K562 (cell line): ENCODE results near the gene HDAC10. TPM values are rescaled to one million over a fixed set of nuclear protein-coding genes. Genes with fewer than 3 reads are reported as not detected.

Source experiments
- ATAC-seq: fragments of 200-7000 bp; cut with Tn5 transposase; 3 replicates; pipeline ENCODE4 v1.9.1; 2020; ENCODE audit warnings: moderate library complexity
- BruUV-seq: library from RNA; stranded (reverse); fragments of 400-500 nt; replicated peaks from 2 replicates; lab custom pipeline; 2021; lab: Mats Ljungman, UMichigan
- CTCF ChIA-PET: fragments of 300-600 bp; formaldehyde crosslinking; extraction: SDS; loops from one replicate; lab custom pipeline; 2021; ENCODE audit warnings: low intra/inter-chr PET ratio; lab: Yijun Ruan, JAX
- POLR2A ChIA-PET: fragments of 300-600, 350-650 bp; sonication (Branson Sonifier 250); formaldehyde crosslinking; extraction: SDS; loops from one replicate; lab custom pipeline; 2021; ENCODE audit warnings: antibody characterized with exemption, inconsistent platforms; lab: Yijun Ruan, JAX
- DNase-seq, 4 experiments: peaks; one replicate each; pipeline versions ENCODE4 v3.0.0 to v3.0.0-alpha.2; 2011 to 2018; ENCODE audit warnings: low spot score in 3 of 4, mixed read lengths in 3 of 4; ENCODE audit errors: extremely low read depth in 1 of 4
- FAIRE-seq: peaks from 2 replicates; lab custom pipeline; 2011; peaks lifted over from hg19 to GRCh38; lab: Jason Lieb, UNC
- H2AFZ ChIP-seq: 2 replicates; pipeline ENCODE4 v1.6.0; 2011; ENCODE audit warnings: low read depth, low read length, control low read depth, inconsistent platforms
- H3K27ac ChIP-seq: fragments of 200-600 bp; 3 replicates; pipeline ENCODE4 v1.8.0; 2011; ENCODE audit warnings: low read depth, mild to moderate bottlenecking, control low read depth, inconsistent platforms, low read length, moderate library complexity, mixed read lengths; ENCODE audit errors: extremely low read depth
- H3K27me3 ChIP-seq, 2 experiments: fragments of 300-600 bp in 1 of 2; 2 replicates in 1 of 2; 3 replicates in 1 of 2; pipeline versions ENCODE4 v1.6.0 to v1.8.0; 2011; ENCODE audit warnings: inconsistent platforms in 2 of 2, low read length in 2 of 2, mild to moderate bottlenecking in 1 of 2, mixed read lengths in 1 of 2, moderate library complexity in 1 of 2; ENCODE audit not compliant: control insufficient read depth in 2 of 2, insufficient read depth in 2 of 2
- H3K36me3 ChIP-seq: fragments of 300-600 bp; 3 replicates; pipeline ENCODE4 v1.8.0; 2011; ENCODE audit warnings: mild to moderate bottlenecking, low read length, inconsistent platforms; ENCODE audit not compliant: control insufficient read depth, insufficient read depth
- H3K4me1 ChIP-seq, 2 experiments: fragments of 200-600 bp in 1 of 2; replicated peaks in 1 of 2; 2 replicates in 1 of 2; 3 replicates in 1 of 2; pipeline versions ENCODE4 v1.5.1 to v1.8.0; 2011; ENCODE audit warnings: inconsistent platforms in 2 of 2, low read length in 2 of 2, mild to moderate bottlenecking in 1 of 2, mixed read lengths in 1 of 2, moderate library complexity in 1 of 2; ENCODE audit not compliant: control insufficient read depth in 2 of 2, insufficient read depth in 2 of 2
- H3K4me2 ChIP-seq: 2 replicates; pipeline ENCODE4 v1.6.1; 2011; ENCODE audit warnings: low read length, control low read depth, inconsistent platforms, mixed read lengths; ENCODE audit not compliant: insufficient read depth
- H3K4me3 ChIP-seq: fragments of 200-600 bp; sonication (generic), shearing (Covaris generic); 2 replicates; pipeline ENCODE4 v1.5.1; 2016; ENCODE audit warnings: control low read depth, inconsistent platforms
- H3K79me2 ChIP-seq: fragments of 200-600 bp; 3 replicates; pipeline ENCODE4 v1.8.0; 2011; ENCODE audit warnings: low read length, inconsistent platforms; ENCODE audit not compliant: control insufficient read depth, insufficient read depth
- H3K9ac ChIP-seq, 2 experiments: 2 replicates each; pipeline versions ENCODE4 v1.6.0 to v1.6.1; 2011; ENCODE audit warnings: low read depth in 2 of 2, low read length in 2 of 2, control low read depth in 1 of 2, inconsistent platforms in 1 of 2, mild to moderate bottlenecking in 1 of 2, mixed read lengths in 1 of 2; ENCODE audit not compliant: insufficient read depth in 1 of 2
- H3K9me1 ChIP-seq: one replicate; pipeline ENCODE4 v1.6.0; 2011; ENCODE audit warnings: inconsistent platforms, mild to moderate bottlenecking, low read length, moderate library complexity; ENCODE audit not compliant: control insufficient read depth, insufficient read depth
- H3K9me3 ChIP-seq: replicated peaks from 2 replicates; pipeline ENCODE4 v1.5.1; 2011; ENCODE audit warnings: low read depth, low read length, inconsistent platforms; ENCODE audit not compliant: control insufficient read depth, insufficient read depth
- H4K20me1 ChIP-seq: replicated peaks from 2 replicates; pipeline ENCODE4 v1.6.1; 2011; ENCODE audit warnings: low read length, inconsistent platforms, mixed read lengths; ENCODE audit not compliant: control insufficient read depth, insufficient read depth
- FOSL1 ChIP-seq: fragments of 200-800 bp; sonication (Bioruptor generic); conservative IDR thresholded peaks from 2 replicates; pipeline ENCODE4 v1.6.1; 2016; ENCODE audit warnings: missing genetic modification characterization, missing compliant biosample characterization
- MTA2 ChIP-seq: fragments of 450-650 bp; IDR thresholded peaks from 2 replicates; pipeline ENCODE4 v1.6.1; 2016; ENCODE audit warnings: low read depth
- STAG1 ChIP-seq: sonication (generic); formaldehyde crosslinking; IDR thresholded peaks from 2 replicates; pipeline ENCODE4 v1.5.0; 2020; ENCODE audit warnings: missing genetic modification reagents, borderline replicate concordance
- ZNF23 ChIP-seq: fragments of 250-450 bp; sonication (Bioruptor Pico); IDR thresholded peaks from 2 replicates; pipeline ENCODE4 v1.4.0; 2020; ENCODE audit warnings: mild to moderate bottlenecking
- ZNF263 ChIP-seq: sonication (generic); formaldehyde crosslinking; IDR thresholded peaks from 2 replicates; pipeline ENCODE4 v1.8.0; 2022; ENCODE audit warnings: mild to moderate bottlenecking, missing genetic modification reagents, borderline replicate concordance
- ZNF699 ChIP-seq: fragments of 250-450 bp; sonication (Bioruptor Pico); IDR thresholded peaks from 2 replicates; pipeline ENCODE4 v1.8.0; 2021; ENCODE audit warnings: mild to moderate bottlenecking, moderate library complexity; ENCODE audit not compliant: insufficient replicate concordance
- ZNF76 ChIP-seq: fragments of 250-450 bp; sonication (Bioruptor Pico); IDR thresholded peaks from 2 replicates; pipeline ENCODE4 v1.4.0; 2020; ENCODE audit warnings: mild to moderate bottlenecking, moderate library complexity, borderline replicate concordance
- WGBS: fragments of 100-300 bp; shearing (Covaris generic); methylation state at CpG from one replicate; pipeline ENCODE4 v1.1.6; 2016; ENCODE audit warnings: low coverage, mixed read lengths; ENCODE audit not compliant: insufficient coverage; ENCODE audit errors: missing lambda C conversion rate; 5-methylcytosine and 5-hydroxymethylcytosine counted together
- in situ Hi-C: fragments of 300-500 bp; cut with MboI; formaldehyde crosslinking; loops from 4 replicates; pipeline ENCODE4 v1.15.0; 2018; ENCODE audit warnings: inconsistent platforms, mixed read lengths
- intact Hi-C: fragments of 100-400 bp; cut with micrococcal nuclease; formaldehyde crosslinking; loops from 2 replicates; pipeline ENCODE4 v1.14.2; 2022
- polyA plus RNA-seq, 8 experiments: library from polyadenylated mRNA; depleted of rRNA in 4 of 8; stranded (reverse) in 5 of 8; unstranded in 3 of 8; fragments of >200 nt; fragmentation: Nextera tagmentation in 2 of 8; fragmentation: Illumina TruSeq in 1 of 8; extraction: Ambion mirVana in 2 of 8; extraction: Trizol in 1 of 8; gene quantifications; 2 replicates each; pipeline versions ENCODE4 v1.2.1 to v1.2.3, GENCODE V29; 2011 to 2014; ENCODE audit warnings: inconsistent platforms in 1 of 8, missing spikeins in 1 of 8
- total RNA-seq, 7 experiments: library from RNA; depleted of rRNA in 6 of 7; stranded (reverse); fragments of >200 nt in 6 of 7; fragmentation: Illumina TruSeq in 2 of 7; extraction: Trizol in 2 of 7; gene quantifications; 2 replicates each; pipeline versions ENCODE4 v1.2.1 to v1.2.3, GENCODE V29; 2011 to 2021; ENCODE audit warnings: low replicate concordance in 1 of 7

The HDAC10 gene
- total and polyA plus RNA-seq, 9 of the 15 experiments (the other 6 are each of a cell fraction or from before 2014, with no cell fraction given) = 0.10 to 44.2 (median 6.5) TPM

DNA sequence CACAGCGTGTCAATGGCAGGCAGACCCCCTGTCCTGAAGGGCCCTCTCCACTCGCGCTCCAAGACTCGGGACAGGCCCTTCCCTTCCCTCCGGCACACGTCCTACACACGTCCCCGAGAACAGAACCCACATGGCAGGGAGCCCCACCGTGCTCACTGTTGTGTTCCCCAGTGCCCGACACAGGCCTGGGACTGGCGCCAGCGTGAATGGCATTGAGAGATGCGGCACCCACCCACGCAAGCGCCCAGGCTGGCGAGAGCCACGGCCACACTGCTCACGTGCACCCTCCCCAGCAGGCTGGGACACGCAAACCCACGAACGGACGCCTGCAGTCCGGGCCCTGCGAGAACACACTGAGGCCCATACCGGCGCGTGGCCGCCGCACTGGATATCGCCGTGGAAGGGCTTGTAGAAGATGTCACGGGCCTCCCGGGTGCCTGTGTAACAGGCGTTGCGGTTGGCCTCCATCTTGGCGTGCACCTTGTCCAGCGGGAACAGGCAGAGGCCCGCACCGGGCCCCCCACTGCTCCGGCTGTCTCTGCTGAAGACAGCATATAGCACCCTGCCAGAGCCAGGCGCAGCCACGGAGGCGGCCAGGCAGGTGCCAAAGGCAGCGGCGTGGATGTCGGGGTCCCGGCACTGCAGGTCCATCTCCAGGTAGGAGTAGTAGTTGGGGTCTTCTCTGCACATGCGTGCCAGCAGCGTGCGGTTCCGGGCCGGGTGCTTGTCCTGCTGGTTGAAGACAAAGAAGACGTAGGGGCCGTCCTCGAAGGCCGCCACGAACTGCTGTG lies 38.3 kb upstream of the HDAC10 start:
- Histone ChIP-seq H3K27me3 (no peaks in the 10 kb centered on the region), H3K4me1 (peaks cover 0 to 33% of the 10 kb centered on the region in 2 experiments; a peak in 2 of 5 replicates), H3K79me2 (no peaks in the 10 kb centered on the region; the same call in 1 of the 3 replicates), H3K36me3 (peaks cover 26% of the 10 kb centered on the region; the same call in 1 of the 3 replicates), H3K4me3 (no peak overlapping the region), H3K27ac (no peak overlapping the region), H4K20me1 (no peaks in the 10 kb centered on the region), H3K9me1 (no peaks in the 10 kb centered on the region), H3K9me3 (no peaks in the 10 kb centered on the region), H3K9ac (no peak overlapping the region), H2AFZ (no peak overlapping the region), H3K4me2 (no peak overlapping the region)
- WGBS = 95% methylated on average over 22 of the region's 57 CpGs
- in situ Hi-C loops (no loop called here), intact Hi-C loops (no loop called here)
- DNase-seq (no peak), ATAC-seq (no peak), FAIRE-seq (no peak)
- TF ChIP-seq ZNF76 (CRISPR knock-in tag) (no peak), MTA2 (no peak), ZNF699 (CRISPR knock-in tag) (no peak), ZNF23 (CRISPR knock-in tag) (no peak), ZNF263 (CRISPR knock-in tag) (no peak), FOSL1 (tag) (no peak), STAG1 (no peak)
- CTCF ChIA-PET = no interaction called here
- POLR2A ChIA-PET = no interaction called here
- BruUV-seq = no TSS peak
